NK-92 (cell line): ENCODE data around the gene PIGU.
"Not testable (repeated sequence)": the region's sequence is repeated elsewhere in the genome, so short reads cannot be mapped to it uniquely, and the experiment has no call there.

ENCODE experiments used
- DNase-seq: peaks from one replicate; lab custom pipeline; 2025; ENCODE audit not compliant: unreplicated experiment; lab: John Stamatoyannopoulos, UW

The PIGU gene

DNA sequence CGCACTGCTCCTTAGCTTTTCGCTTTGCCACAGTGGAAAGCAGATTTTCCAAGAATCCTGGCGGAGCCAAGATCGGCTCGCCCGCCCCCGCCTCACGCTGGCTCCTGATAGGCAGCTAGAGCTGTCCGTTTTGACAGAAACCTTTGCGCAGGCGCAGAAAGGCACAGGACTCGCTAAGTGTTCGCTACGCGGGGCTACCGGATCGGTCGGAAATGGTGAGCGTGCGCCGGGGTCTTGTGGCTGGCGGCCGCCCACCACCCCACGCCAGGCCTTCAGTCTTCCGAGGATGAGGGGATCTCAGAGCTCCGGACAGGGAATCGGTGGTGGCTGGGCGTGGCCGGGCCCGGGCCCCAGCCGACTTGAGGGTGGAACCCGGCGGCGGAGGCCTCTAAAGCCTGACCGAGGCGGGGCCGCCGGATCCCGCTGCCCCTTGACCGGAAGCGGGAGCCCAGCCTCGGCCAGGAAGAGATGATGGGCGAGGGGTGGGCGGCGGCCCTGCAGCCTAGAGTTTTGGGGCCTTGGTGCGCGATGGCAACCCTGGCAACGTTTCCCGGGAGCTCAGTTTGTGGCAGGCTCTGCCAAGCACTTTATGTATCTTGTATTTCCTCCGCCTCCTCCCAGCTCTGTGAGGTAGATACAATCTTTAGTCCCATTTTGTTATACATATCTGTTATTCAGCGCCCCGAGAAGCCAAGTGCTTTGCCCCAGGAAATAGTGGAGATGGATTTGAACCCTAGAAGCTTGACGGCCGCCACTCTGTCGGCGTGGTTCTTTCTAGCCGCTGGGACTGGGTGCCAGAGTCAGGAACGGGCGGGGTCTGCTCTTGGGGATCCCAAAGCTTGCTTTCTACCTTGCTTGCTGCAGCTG is 160.4 kb downstream of the PIGU start, which contains the start of gene DYNLRB1:
Gene DYNLRB1, plus strand, starts transcription at position 176 of the 867 bp plus-strand sequence. Its CDS starts 37 bp downstream, at position 213.
- peak; percentile 51 for DNase-seq

- no peak for DNase-seq
Observed at GRCh38 chr20:34515484-34516246, 161.2 kb downstream of the PIGU start.

- no peak for DNase-seq
Observed at GRCh38 chr20:34514897-34515483, 161.9 kb downstream of the PIGU start.

DNA sequence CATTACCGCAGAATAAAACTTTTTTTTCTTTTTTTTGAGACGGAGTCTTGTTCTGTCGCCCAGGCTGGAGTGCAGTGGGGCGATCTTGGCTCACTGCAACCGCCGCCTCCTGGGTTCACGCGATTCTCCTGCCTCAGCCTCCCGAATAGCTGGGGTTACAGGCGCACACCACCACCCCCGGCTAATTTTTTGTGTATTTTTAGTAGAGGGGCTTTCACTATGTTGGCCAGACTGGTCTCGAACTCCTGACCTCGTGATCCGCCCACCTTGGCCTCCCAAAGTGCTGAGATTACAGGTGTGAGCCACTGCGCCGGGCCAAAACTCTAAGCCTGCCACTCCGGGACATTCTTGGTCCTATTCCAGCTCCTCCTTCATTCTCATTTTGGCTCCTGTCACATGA is 162.9 kb downstream of the PIGU start:
- not testable (repeated sequence) for DNase-seq

DNA sequence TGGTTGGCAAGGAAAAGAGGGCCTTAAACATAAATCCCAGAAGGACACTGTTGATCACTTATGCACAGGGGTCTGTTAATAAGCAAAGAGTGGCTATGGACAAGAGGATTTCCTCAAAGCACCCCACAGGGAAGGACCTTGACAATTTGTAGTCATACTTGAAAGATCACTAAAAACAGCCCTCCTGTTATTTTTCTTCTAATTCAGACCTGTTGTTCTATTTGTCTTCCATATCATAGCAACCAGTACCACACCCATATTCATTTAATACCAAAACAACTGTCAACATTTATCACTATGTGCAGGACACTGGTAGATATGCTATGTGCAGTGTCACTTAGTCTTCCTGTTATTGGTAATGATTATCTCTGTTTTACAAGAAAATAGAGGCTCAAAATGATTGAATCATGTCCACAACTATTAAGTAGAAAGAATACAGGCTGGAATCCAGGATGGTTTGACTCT is 163.9 kb downstream of the PIGU start:
- no peak for DNase-seq

DNA sequence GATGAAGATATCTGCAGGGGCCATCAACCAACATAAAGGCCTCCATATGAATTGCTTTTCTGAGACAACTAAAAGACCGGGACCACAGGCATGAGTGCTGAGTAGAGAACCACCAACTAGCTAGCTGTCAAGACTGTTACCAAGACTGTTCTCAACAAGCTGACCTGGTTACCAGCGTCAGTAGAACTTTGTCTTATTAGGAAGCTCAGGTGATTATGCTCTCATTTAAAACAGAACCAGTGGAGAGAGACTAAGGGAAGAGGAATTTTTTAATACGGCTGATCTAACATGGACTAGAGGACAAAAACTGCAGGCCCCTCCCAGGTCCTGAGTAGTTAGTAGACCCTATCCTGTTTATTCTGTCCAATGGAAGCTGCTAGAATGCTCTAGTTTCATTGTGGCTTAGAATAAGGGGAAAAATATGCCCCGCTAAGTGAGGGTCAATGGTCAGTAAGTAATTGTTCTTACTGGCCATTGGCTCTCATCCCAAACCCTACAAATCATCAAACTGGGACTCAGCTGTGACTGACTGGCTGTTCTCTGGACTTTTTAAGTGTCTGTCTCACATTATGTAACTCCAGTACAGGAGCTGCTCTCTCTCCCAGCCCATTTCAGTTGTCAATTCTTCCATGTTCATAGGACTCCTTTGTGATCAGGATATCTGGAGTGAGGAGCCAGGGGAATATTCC is 164.5 kb downstream of the PIGU start:
- DNase-seq, result no peak

DNA sequence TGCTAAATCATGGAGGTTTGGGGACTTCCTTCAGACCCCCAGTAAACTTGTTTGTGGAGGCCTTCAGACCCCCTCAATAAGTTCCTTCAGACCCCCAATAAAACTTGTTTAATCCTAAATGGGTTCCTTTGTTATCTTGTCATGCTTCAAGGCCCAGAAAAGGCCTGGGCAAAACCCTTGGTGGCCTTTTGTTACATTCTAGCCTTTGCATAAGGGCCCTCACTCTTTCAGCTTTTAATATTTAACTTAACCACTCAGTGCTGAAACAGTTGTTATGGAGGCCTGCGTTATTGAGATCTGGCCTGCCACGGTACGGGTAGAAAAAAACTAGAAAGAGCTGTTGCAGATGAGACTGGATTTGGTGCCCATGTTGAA is 165.0 kb downstream of the PIGU start:
- no peak for DNase-seq

GRCh38 chr20:34510575-34510974 is 166.3 kb downstream of the PIGU start:
- no peak for DNase-seq
